HG03135 (cell line): ENCODE results near the gene RPS3.
"Not testable (repeated sequence)": the region's sequence is repeated elsewhere in the genome, so short reads cannot be mapped to it uniquely, and the experiment has no call there.

Experiments
- ATAC-seq: cut with Tn5 transposase; IDR thresholded peaks from one replicate; pipeline ENCODE4 v1.9.1; 2021; ENCODE audit warnings: mild to moderate bottlenecking, moderate library complexity; ENCODE audit not compliant: unreplicated experiment

RPS3 gene

DNA sequence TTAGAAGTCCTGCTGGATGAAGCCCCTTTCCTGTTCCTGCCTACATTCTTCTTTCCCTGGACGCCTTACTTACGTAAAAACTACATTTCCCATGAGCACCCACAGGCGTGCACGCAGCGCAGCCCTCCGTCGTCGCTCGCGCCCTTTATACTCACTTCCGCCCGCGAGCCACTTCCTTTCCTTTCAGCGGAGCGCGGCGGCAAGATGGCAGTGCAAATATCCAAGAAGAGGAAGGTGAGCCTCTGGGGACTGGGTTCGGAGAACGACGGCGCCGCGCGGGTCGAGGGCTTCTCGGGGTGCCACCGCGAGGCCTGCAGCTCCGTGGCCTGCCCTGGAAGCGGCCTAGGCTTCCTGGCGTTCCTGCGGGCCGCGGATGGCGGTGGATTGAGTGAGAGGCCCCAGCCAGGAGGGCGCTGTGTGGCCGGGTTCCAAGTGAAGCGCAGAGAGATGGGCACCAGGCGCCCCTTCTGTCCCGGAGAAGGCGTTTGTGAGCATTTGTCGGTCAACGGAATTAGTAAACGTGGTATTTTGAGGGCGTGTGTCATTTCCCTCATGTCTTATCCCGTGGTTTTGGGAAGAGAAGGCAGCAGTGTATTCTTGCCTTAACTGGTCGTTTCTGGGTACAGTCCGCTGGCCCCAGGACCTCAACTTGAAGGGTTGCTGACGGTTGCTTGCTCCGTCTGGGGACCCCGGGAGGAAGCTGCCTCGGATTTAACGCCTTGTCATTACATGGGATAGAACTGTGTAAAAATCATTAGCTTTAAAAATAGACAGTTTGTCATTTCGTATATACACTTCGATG is at the start of gene RPS3:
RPS3 (plus strand) TSS at position 175 of the 802 bp plus-strand sequence; CDS start at position 205, 30 bp downstream.
- ATAC-seq = peak; percentile 88

DNA sequence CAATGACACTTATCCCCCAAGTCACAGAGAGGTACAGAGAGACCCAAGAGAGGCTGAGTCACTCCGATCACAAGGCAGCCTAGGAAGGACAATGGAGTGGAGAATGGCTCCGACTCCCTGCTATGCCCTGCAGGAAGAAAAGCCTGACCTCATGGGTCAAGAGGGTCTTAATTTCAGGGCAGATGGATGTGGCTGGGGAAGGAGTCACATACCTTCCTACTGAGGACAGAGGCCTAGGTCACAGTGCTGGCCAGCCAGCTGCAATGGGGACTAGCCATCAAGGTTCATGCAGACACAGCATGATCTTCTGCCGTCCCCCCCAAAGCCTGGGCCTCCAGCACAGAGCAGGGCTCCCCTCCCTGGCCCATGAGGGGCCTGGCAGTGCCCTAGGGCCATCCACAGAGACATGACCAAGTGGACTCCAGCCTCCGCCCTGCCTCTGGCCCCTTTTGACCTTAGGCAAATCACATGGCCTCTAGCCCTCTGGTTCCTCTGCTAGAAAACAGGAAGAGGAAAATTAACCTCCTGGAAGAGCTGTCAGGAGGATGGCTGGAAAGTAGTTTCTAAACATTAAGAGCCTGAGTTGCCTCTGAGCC is 49.7 kb upstream of the RPS3 start:
- no peak for ATAC-seq

DNA sequence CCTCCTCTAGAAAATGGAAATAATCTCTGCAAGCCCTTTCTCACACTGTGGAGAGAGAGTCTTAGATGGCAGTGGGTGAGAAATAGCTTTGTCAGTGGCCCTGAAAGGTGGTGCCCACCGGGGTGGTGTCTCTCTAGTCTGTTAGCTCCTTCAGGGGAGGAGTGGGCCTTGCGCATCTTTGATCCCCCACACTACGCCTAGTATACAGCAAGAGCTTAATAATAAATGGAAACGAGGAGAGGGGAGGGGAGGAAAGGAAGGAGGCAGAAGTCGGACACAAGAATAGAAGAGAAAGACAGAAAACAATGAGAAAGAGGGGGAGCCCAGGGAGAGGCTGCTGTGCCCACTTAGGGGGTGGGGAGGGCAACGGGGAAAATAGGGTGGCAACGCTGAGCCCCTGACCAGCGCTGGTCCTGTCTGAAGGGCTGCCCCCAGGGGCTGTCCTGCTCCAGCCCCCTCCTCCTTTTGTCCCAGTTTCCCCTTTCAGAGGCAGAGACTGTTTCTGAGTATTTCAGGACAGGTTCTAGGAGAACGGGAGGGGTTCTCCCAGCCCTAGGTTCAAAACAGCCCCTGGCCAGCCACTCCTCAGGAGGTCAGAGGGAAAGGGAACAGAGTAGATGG is 49.1 kb upstream of the RPS3 start:
- no peak for ATAC-seq

DNA sequence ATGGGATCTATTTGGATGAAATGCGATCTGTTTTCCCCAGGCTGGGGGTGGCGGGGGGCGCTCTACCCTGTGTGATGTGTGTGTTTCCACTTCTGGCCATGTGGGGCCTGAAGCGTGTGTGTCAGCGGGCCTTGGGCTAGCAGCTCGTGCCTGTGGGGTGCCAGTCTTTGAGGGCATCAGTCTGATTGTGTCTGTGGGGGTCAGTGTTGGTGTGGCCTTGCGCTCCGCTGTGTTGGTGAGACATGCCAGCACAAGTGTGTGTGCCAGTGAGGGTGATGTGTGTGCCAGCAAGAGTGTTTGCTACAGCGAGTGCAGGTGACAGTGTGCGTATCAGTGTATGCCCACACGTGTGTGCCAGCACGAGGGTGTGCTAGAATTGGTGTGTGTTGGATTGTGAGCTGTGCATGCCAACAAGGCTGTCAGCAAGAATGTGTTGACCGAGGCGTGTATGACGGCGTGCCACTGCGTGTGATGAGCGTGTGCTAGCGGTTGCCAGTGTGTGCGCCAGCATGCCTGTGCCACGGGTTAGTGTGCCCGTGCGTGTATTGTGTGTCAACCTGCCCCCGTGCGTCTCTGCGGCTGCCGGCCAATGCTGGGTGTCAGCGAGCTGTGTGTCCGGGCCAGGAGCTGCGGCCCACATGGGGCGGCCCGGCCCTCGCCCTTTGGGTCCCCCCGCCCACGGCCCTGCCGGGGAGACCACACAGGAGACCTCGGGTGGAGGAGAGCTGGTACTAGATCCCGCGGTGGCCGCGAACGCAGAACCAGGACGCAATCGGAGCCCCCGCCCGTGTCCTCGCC is 48.4 kb upstream of the RPS3 start:
- ATAC-seq = no peak

DNA sequence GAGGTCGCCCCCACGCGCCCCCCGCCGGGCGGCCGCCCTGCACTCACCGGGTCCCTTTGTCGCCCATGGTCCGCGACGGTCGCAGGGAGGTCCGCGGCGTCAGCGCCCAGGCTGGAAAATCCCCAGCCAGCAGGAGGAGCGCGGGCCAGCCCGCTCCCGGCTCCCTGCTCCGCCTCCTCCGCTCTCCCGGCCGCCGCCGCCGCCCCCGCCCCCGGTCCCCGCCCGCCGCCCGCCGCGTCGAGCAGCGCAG is 47.9 kb upstream of the RPS3 start, which contains the start of gene ARRB1:
ARRB1 (minus strand) TSS at position 121 of the 250 bp plus-strand sequence; CDS start at position 67, 54 bp downstream.
- no peak for ATAC-seq

DNA sequence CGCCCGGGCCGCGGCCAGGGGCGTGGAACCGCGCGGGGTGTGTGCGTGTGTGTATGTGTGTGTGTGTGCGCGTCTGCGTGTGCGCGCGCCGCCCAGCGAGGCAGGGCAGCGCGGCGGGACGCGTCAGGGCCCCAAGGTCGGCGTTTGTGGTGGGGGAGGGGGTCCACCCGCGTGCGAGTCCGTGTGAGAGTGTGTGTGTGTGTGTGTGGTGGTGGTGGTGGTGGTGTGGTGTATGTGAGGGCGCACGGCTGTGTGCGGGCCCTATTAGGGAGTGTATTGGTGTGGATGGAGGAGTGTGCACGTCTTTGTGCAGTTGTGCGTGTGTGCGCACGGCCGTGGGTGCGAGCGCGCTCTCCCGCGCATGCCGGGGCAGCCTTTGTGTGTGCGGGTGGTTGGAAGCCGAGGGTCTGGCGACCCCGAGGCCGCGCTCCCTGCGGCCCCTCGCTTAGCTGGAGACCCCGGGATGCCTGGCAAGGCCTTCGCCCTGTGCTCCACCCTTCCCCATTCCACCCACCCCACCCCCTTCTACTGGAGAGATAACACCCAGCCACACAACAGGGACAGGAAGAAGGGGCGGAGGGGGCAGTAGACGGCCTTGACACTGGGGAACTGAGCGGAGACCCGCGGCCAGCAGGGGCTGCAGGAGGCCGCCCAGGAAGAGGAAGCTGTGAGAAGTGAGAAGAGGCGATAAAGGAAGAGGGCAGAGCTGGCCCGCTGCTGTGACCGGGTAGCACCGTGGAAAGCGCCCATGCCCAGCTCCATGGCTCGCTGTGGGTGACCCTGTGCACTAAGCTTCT is 47.3 kb upstream of the RPS3 start:
- ATAC-seq = no peak

DNA sequence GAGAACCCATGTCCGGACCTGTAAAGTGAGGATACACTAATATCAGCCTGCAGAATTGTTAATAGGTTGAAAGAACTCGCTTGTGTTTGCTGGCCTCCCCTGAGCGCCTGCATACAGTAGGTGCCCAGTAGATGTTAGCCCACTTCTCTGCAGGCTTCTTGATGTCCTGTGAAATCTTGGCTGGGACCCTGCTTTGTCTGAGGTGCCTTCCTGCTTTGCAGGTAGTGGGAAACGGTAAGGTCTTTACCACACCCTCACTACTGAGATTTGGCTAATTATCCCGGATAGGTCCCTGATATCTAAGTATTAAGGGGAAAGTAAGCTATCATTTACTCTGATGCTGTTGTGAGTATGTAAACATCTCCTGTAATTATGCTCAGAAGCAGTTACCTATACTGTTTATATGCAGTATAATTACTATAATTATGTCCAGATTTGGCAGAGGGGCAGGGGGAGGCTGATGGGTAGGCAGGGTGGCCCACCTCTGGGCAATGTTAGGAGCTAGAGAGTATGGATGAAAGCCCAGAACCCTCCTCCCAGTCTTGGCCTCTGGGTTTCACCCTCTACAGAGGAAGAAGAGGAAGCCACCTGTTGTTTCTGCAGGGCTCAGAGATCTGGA is 46.6 kb upstream of the RPS3 start:
- ATAC-seq = no peak

DNA sequence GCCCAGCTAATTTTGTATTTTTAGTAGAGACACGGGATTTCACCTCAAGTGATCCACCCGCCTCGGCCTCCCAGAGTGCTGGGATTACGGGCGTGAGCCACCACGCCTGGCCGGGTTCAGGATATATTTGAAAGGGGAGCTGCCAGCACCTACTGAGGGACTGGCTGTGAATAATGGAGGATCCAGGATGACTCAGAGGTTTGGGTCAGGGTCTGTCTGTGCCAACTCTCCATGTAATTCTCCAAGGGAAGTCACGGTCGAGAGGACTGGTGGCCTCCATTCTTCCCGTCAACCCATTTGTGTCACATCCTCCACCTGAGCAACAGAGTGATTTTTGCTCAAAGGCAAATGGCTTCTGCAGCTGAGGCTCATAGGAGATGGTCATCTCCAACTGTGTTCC is 44.3 kb upstream of the RPS3 start:
- ATAC-seq = no peak

DNA sequence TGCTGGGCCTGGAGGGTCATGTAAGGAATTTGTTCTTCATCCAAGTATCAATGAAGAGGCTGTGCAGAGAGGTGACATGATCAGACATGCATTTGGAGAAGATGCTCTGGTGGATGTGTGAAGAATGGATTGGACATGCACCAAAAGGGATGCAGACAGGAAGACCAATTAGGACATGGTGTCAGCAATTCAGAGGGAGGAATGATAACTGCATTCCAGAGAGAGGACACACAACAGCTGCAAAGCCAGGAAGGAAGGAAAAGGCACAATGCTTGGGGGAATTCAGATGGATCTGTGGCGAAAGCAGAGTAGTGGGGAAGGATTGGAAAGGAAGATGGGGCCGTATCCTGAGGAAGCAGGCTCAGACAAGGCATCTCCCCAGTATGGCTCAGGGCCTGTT is 42.7 kb upstream of the RPS3 start:
- ATAC-seq = no peak

DNA sequence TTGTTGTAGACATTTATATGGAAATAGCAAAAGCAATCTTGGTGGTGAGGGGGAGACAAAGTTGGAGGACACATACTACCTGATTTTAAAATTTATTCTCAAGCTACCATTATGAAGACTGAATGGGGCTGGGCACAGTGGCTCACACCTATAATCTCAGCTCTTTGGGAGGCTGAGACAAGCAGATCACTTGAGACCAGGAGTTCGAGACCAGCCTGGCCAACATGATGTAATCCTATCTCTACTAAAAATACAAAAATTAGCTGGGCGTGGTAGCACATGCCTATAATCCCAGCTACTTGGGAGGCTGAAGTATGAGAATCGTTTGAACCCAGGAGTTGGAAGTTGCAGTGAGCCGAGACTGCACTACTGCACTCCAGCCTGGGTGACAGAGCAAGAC is 37.0 kb upstream of the RPS3 start:
- ATAC-seq = not testable (repeated sequence)

DNA sequence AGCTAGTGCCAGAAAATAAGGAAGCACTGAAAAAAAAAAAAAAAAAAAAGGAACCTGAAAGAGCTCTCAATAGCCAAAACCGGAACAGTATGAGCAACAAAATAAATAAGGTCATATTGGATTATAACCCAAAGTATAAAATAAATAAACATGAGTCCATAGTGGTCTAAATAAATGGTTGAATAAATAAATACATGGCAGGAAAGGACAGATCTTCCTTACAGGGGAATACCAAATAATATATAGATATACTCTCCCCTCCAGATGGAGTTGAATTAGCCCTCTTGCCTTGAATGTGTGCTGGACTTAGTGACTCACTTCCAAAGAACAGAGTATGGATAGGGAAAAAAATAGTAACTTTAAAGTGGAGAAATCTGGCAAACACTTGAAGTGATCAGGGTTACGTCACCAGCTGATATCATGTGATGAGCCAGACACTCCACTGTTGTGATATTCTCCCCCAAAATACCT is 33.6 kb upstream of the RPS3 start:
- ATAC-seq = no peak

DNA sequence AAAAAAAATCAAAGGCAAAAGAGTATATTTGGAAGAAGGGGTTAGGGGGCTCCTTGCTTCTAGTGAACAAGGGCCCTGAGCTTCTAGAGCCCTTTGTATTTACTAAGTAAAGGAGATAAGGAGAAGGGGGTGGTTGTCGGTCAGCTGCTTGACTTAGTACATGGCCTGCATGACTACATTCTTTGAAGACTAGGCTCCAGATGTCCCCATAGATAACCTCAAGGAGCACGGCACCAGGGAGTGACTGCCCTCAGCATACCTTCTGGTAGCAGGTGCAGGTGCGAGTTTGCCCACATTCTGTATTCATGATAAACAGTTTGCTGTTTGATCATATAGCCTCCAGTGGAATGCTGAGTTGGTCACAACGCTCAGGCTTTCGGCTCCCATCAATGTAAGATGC is 32.5 kb upstream of the RPS3 start:
- ATAC-seq = not testable (repeated sequence)

DNA sequence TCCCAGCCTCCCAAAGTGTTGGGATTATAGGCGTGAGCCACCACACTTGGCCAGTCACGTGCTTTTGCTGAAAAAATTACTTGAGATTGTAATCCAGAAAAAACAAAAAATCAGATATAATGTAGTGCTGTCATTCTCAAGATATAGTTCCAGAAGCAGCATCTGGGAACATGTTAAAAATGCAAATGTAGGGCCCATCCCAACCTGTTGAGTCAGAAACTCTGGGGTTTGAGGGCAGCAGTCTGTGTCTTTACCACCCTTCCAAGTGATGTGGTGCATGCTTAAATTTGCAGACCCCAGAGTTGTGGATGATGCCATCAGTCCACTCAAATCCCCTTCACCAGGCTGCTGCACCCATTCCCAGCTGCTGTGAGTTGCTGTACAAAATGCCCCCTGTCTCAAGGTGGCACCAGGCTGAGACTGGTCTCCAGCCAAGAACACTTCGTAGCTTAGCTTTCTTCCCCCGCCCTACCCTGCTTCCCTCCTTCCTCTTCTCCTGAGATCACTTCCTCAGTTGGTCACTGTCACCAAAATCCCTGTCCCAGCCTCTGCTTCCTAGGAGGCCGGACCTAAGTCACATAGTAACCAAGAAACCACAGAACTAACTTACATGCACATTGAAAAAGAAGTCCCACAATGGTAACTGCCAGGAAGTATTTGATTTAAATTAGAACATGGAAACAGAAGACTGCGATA is 29.6 kb upstream of the RPS3 start:
- ATAC-seq = no peak

DNA sequence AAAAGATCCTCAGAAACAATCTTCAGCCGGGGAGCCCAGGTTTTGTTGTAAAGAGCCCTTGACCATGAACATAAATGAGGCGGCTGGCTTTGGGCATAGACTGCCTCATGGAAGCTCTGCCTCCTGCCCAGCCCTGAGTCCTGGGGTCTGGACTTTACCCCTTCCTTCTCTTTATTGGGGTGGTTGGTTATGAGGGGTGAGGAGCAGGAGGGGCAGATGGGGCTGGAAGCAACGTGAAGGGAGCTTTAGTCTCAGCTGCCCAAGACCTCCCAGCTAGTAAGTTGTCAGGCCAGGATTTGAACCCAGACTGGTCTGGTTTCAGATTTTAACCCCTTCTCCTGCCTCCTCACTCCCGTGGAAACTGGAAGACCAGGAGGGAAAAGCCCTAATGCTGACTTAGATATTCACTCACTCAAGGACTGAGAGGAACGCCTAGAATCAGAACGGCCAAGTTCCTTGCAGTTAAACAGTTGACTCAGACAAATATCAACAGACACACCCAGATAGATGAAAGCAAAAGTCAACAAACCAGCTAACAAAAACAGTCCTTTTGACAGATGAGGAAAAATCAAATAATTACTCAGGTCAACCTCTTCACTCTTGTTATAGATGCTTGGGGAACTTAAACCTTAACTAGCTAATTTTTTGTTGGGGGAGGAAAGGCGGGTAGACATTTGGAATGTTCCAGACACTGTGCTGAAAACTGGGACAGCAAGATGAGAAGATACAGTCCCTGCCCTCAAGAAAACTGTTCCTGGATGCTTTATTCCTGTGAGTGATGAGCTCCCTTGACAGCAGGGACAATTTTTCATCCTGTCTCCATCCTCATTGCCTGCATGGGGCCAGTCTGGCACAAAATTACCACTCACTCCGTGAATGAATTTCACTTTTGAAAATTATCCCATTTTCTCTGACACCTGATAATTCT is 27.1 kb upstream of the RPS3 start:
- ATAC-seq = no peak

DNA sequence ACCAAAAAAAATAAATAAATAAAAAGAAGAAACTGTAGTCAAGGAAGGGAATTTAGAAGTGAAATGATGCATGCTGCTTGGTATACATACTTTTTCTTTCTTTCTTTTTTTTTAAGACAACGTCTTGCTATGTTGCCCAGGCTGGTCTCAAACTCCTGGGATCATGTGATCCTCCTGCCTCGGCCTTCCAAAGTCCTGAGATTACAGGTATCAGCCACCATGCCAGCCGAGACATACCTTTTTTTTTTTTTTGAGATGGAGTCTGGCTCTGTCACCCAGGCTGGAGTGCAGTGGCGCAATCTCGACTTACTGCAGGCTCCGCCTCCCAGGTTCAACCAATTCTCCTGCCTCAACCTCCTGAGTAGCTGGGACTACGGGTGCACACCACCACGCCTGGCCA is 26.1 kb upstream of the RPS3 start:
- no peak for ATAC-seq

DNA sequence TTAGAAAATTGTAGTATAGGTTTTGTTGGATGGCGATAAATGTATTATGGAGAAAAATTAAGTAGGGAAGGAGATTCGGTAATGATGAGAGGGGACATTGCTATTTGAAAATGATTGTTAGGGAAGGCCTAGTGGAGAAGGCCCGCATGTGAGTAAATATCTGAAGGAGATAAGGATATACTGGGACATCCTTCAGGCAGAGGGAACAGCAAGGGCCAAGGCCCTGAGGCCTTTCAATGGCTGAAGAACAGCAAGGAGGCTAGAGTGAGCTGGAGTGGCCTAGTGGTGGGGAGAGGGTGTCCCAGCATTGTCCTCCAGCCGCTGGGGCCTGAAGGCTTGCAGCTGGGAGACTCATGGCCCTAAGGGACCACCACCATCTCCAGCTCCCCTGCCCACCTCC is 24.7 kb upstream of the RPS3 start:
- ATAC-seq = no peak

DNA sequence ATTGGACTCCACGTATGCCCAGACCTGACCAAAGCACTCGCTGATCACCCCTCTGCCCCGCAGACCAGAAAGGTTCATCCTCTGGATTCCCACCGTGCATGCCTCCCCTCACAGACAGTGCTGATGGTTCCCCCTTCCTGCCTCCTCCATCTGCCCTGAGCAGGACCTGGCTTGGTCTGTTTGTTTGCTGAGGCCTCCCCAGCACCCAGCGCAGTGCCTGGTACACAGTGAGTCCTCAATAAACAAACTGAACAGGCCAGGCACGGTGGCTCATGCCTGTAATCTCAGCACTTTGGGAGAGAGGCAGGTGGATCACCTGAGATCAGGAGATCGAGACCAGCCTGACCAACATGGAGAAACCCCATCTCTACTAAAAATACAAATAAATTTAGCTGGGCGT is 23.7 kb upstream of the RPS3 start:
- no peak for ATAC-seq

DNA sequence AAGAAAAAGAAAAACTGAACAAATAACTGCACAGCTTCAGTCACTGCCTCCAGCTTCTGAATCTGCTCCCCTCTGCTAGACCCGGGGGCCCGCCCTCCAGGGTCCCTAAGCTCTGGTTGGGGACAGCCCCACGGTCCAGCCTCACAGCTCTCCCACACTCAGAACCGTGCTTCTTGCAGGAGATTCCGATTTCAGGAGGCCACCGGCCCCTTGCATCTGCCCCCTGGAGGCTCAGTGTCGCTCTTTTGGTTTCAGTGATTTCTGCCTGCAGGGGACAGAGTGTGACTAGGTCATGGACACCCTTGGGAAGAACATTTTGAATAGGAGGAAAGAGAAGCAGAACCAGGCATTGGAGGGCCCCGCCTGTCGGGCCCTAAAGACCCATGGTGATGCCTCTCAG is 23.1 kb upstream of the RPS3 start:
- no peak for ATAC-seq

DNA sequence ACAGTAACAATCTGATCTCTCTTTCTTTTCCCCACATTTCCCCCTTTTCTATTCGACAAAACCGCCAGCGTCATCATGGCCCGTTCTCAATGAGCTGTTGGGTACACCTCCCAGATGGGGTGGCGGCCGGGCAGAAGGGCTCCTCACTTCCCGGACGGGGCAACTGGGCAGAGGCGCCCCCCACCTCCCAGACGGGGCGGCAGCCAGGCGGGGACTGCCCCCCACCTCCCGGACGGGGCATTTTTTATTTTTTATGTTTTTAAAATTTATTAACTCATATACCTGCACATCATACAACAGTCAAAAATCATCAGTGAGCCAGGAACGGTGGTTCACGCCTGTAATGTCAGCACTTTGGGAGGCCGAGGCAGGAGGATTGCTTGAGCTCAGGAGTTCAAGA is 20.5 kb upstream of the RPS3 start:
- ATAC-seq = not testable (repeated sequence)
